GM18873 (cell line): ENCODE data around the gene OR9Q1.

Experiments used
- ATAC-seq: cut with Tn5 transposase; IDR thresholded peaks from one replicate; pipeline ENCODE4 v1.9.1; 2021; ENCODE audit warnings: mild to moderate bottlenecking, moderate library complexity, moderate number of reproducible peaks; ENCODE audit not compliant: unreplicated experiment, low FRiP score

The OR9Q1 gene

GRCh38 chr11:58028687-58029411, 5.2 kb downstream of the OR9Q1 start:
- no peak for ATAC-seq

GRCh38 chr11:58030653-58031052, 7.0 kb downstream of the OR9Q1 start, which contains the start of gene OR6Q1:
Gene OR6Q1 (plus strand): TSS chr11:58030953. CDS start chr11:58030953, 0 bp downstream.
- no peak for ATAC-seq

- ATAC-seq = no peak
These were observed 10.8 kb downstream of the OR9Q1 start for GRCh38 chr11:58034471-58034870.

GRCh38 chr11:58039589-58039988, 15.9 kb downstream of the OR9Q1 start:
- ATAC-seq = no peak

- ATAC-seq = no peak
These were observed 19.7 kb downstream of the OR9Q1 start for GRCh38 chr11:58043379-58043778.

- ATAC-seq = no peak
These were observed 22.6 kb downstream of the OR9Q1 start for GRCh38 chr11:58046231-58046630.

GRCh38 chr11:58047818-58048217, 24.1 kb downstream of the OR9Q1 start:
- ATAC-seq = no peak

GRCh38 chr11:58055806-58056401, 32.2 kb downstream of the OR9Q1 start:
- no peak for ATAC-seq

GRCh38 chr11:58057481-58057880, 33.8 kb downstream of the OR9Q1 start:
- ATAC-seq = no peak

- ATAC-seq = no peak
These were observed 34.8 kb downstream of the OR9Q1 start for GRCh38 chr11:58058276-58059006.

GRCh38 chr11:58059007-58059350, 35.3 kb downstream of the OR9Q1 start:
- no peak for ATAC-seq

GRCh38 chr11:58060535-58060934, 36.9 kb downstream of the OR9Q1 start:
- no peak for ATAC-seq

- no peak for ATAC-seq
These were observed 37.4 kb downstream of the OR9Q1 start for GRCh38 chr11:58060939-58061672.

GRCh38 chr11:58061813-58062212, 38.1 kb downstream of the OR9Q1 start:
- ATAC-seq = peak; percentile 64

- ATAC-seq = no peak
These were observed 44.0 kb downstream of the OR9Q1 start for GRCh38 chr11:58067685-58068084.

GRCh38 chr11:58068655-58069054, 45.0 kb downstream of the OR9Q1 start:
- no peak for ATAC-seq

GRCh38 chr11:58070585-58070984, 46.9 kb downstream of the OR9Q1 start:
- no peak for ATAC-seq

GRCh38 chr11:58075781-58076180, 52.1 kb downstream of the OR9Q1 start:
- no peak for ATAC-seq

GRCh38 chr11:58086528-58086927, 62.8 kb downstream of the OR9Q1 start:
- ATAC-seq = no peak

- no peak for ATAC-seq
These were observed 73.8 kb downstream of the OR9Q1 start for GRCh38 chr11:58097437-58097836.

- ATAC-seq = no peak
These were observed 97.4 kb downstream of the OR9Q1 start for GRCh38 chr11:58121096-58121495.
